SU-DHL-6 (cell line): ENCODE results near the gene OPHN1.

Experiments used
- H2AFZ ChIP-seq: fragments of 200-600 bp; sonication (generic); 2 replicates; pipeline ENCODE4 v1.6.1; 2014; ENCODE audit warnings: low read depth, mild to moderate bottlenecking, moderate library complexity, mixed read lengths, antibody characterized with exemption, low read length; ENCODE audit not compliant: severe bottlenecking
- H3F3A ChIP-seq: fragments of 200-600 bp; shearing (Covaris generic); 2 replicates; pipeline ENCODE4 v1.6.0; 2016; ENCODE audit warnings: antibody characterized with exemption, mild to moderate bottlenecking; ENCODE audit not compliant: insufficient read depth
- H3K27ac ChIP-seq: fragments of 200-600 bp; sonication (generic); 2 replicates; pipeline ENCODE4 v1.5.1; 2016; ENCODE audit warnings: low read depth, mild to moderate bottlenecking, low read length, moderate library complexity, mixed read lengths
- H3K27me3 ChIP-seq: fragments of 200-600 bp; sonication (generic), shearing (Covaris generic); 2 replicates; pipeline ENCODE4 v1.6.0; 2014; ENCODE audit warnings: mild to moderate bottlenecking, low read length
- H3K36me3 ChIP-seq: fragments of 200-600 bp; sonication (generic); 2 replicates; pipeline ENCODE4 v1.6.1; 2014; ENCODE audit warnings: mild to moderate bottlenecking, low read length, mixed read lengths
- H3K4me2 ChIP-seq: fragments of 300-600, 200-600 bp; shearing (Covaris generic), sonication (generic); 2 replicates; pipeline ENCODE4 v1.6.0; 2014; ENCODE audit warnings: low read length, low read depth, mild to moderate bottlenecking; ENCODE audit not compliant: poor library complexity, severe bottlenecking
- H3K4me3 ChIP-seq: fragments of 200-600 bp; sonication (generic); 2 replicates; pipeline ENCODE4 v1.5.1; 2014; ENCODE audit warnings: antibody characterized with exemption, low read length, mild to moderate bottlenecking, mixed read lengths; ENCODE audit not compliant: insufficient read depth, poor library complexity, severe bottlenecking
- H3K79me2 ChIP-seq: fragments of 200-600 bp; sonication (generic); 2 replicates; pipeline ENCODE4 v1.6.1; 2014; ENCODE audit warnings: mild to moderate bottlenecking, low read length, moderate library complexity; ENCODE audit not compliant: insufficient read depth
- H3K9ac ChIP-seq: fragments of 200-600 bp; sonication (generic); 2 replicates; pipeline ENCODE4 v1.7.0; 2014; ENCODE audit warnings: mild to moderate bottlenecking, low read length
- H3K9me2 ChIP-seq: fragments of 200-600 bp; sonication (generic); replicated peaks from 2 replicates; pipeline ENCODE4 v1.6.1; 2014; ENCODE audit warnings: low read length; ENCODE audit not compliant: insufficient read depth
- H3K9me3 ChIP-seq: fragments of 200-600 bp; sonication (generic); 2 replicates; pipeline ENCODE4 v1.6.1; 2014; ENCODE audit warnings: low read length, mixed read lengths; ENCODE audit not compliant: insufficient read depth
- H4K20me1 ChIP-seq: fragments of 200-600 bp; sonication (generic); 2 replicates; pipeline ENCODE4 v1.6.1; 2014; ENCODE audit warnings: low read depth, mild to moderate bottlenecking, antibody characterized with exemption, low read length, moderate library complexity, mixed read lengths
- CTCF ChIP-seq: fragments of 200-600 bp; sonication (generic); IDR thresholded peaks from one replicate; pipeline ENCODE4 v1.5.1; 2017; ENCODE audit warnings: antibody characterized with exemption, mild to moderate bottlenecking, low read length, moderate library complexity; ENCODE audit not compliant: insufficient read depth, poor library complexity, severe bottlenecking
- EZH2phosphoT487 ChIP-seq: fragments of 200-600 bp; sonication (generic), shearing (Covaris generic); conservative IDR thresholded peaks from 2 replicates; pipeline ENCODE4 v1.6.1; 2018; ENCODE audit warnings: mild to moderate bottlenecking, antibody characterized with exemption, low read length, moderate library complexity, mixed read lengths

The OPHN1 gene

GRCh38 chrX:68376373-68376772 is 56.9 kb downstream of the OPHN1 start:
- no peaks in the 10 kb centered on the region for H3K9me3 ChIP-seq
- no peak overlapping the region for H3K4me2 ChIP-seq
- H3K4me3 ChIP-seq = no peak overlapping the region
- TF ChIP-seq CTCF = no peak
- H3K9ac ChIP-seq = no peak overlapping the region
- no peaks in the 10 kb centered on the region for H3F3A ChIP-seq
- H3K27ac ChIP-seq = no peak overlapping the region
- H4K20me1 ChIP-seq = no peaks in the 10 kb centered on the region
- no peaks in the 10 kb centered on the region for H3K79me2 ChIP-seq
- H3K9me2 ChIP-seq = no peaks in the 10 kb centered on the region
- H2AFZ ChIP-seq = no peak overlapping the region
- H3K36me3 ChIP-seq = no peaks in the 10 kb centered on the region
- no peaks in the 10 kb centered on the region for H3K27me3 ChIP-seq

GRCh38 chrX:68375803-68376202 is 57.5 kb downstream of the OPHN1 start:
- H3K4me3 ChIP-seq = no peak overlapping the region
- H2AFZ ChIP-seq = no peak overlapping the region
- H3K36me3 ChIP-seq = no peaks in the 10 kb centered on the region
- no peaks in the 10 kb centered on the region for H3K27me3 ChIP-seq
- no peak overlapping the region for H3K27ac ChIP-seq
- H3F3A ChIP-seq = no peaks in the 10 kb centered on the region
- no peaks in the 10 kb centered on the region for H3K9me2 ChIP-seq
- H3K9ac ChIP-seq = no peak overlapping the region
- H3K4me2 ChIP-seq = no peak overlapping the region
- no peaks in the 10 kb centered on the region for H4K20me1 ChIP-seq
- H3K79me2 ChIP-seq = no peaks in the 10 kb centered on the region
- TF ChIP-seq EZH2phosphoT487 (no peak), CTCF (no peak)
- no peaks in the 10 kb centered on the region for H3K9me3 ChIP-seq

DNA sequence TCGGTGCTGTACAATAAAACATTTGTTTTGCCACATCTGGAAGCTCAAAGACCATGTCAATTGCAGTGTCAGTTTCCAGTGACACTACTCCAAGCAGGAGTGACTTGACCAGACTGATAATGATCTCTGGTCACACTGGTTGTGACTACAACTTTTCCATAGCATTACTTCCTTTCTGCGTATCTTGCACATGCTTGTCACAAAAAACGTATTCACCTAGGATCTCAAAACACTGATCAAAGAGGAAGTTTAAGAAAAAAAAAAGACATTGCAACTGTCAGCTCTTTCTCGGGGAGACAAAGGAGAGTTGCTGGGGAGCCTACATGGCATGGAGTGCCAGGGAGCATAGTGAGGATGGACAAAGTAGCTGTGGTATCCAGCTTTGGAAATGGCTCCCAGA is 60.6 kb downstream of the OPHN1 start:
- H3K79me2 ChIP-seq = no peaks in the 10 kb centered on the region
- no peak overlapping the region for H3K4me2 ChIP-seq
- no peak overlapping the region for H3K9ac ChIP-seq
- no peak overlapping the region for H3K27ac ChIP-seq
- no peaks in the 10 kb centered on the region for H3F3A ChIP-seq
- H3K9me2 ChIP-seq = no peaks in the 10 kb centered on the region
- no peak overlapping the region for H2AFZ ChIP-seq
- H4K20me1 ChIP-seq = no peaks in the 10 kb centered on the region
- TF ChIP-seq CTCF = no peak
- no peak for TF ChIP-seq EZH2phosphoT487
- H3K27me3 ChIP-seq = no peaks in the 10 kb centered on the region
- H3K9me3 ChIP-seq = no peaks in the 10 kb centered on the region
- H3K36me3 ChIP-seq = no peaks in the 10 kb centered on the region
- H3K4me3 ChIP-seq = no peak overlapping the region

GRCh38 chrX:68369559-68369958 is 63.7 kb downstream of the OPHN1 start:
- no peak for TF ChIP-seq EZH2phosphoT487
- no peak for TF ChIP-seq CTCF
- no peaks in the 10 kb centered on the region for H3K9me2 ChIP-seq

More at GRCh38 chrX:68369559-68369958, 63.7 kb downstream of the OPHN1 start:
- H4K20me1 ChIP-seq = no peaks in the 10 kb centered on the region
- no peak overlapping the region for H3K27ac ChIP-seq
- no peaks in the 10 kb centered on the region for H3K36me3 ChIP-seq
- no peaks in the 10 kb centered on the region for H3F3A ChIP-seq
- no peaks in the 10 kb centered on the region for H3K79me2 ChIP-seq
- H3K4me2 ChIP-seq = no peak overlapping the region
- H3K9me3 ChIP-seq = no peaks in the 10 kb centered on the region
- no peaks in the 10 kb centered on the region for H3K27me3 ChIP-seq
- H2AFZ ChIP-seq = no peak overlapping the region
- no peak overlapping the region for H3K9ac ChIP-seq
- no peak overlapping the region for H3K4me3 ChIP-seq
